ENCODE data around the gene ARHGAP26. TPM values are rescaled to one million over a fixed set of nuclear protein-coding genes. Genes with fewer than 3 reads are reported as not detected.

Gene ARHGAP26
- total RNA-seq, 1 experiment from 2014 or later = 65.5 TPM

- Histone ChIP-seq H3K36me3 (ENCODE audit: control insufficient read depth, insufficient read depth, low read length) (no peaks in the 10 kb centered on the region), H3K27ac (ENCODE audit: low read length) (no peak overlapping the region), H3K4me1 (ENCODE audit: control insufficient read depth, insufficient read depth, low read length) (peaks cover 8% of the 10 kb centered on the region), H3K4me3 (ENCODE audit: low read depth in 2 of 2, low read length in 2 of 2) (no peak overlapping the region), H3K9me3 (ENCODE audit: control insufficient read depth, insufficient read depth, low read depth, low read length) (no peaks in the 10 kb centered on the region), H3K27me3 (ENCODE audit: control insufficient read depth, insufficient read depth, low read length) (no peaks in the 10 kb centered on the region)
- ATAC-seq (no peak), DNase-seq (ENCODE audit: low read depth, low spot score) (no peak)
- ChIA-PET POLR2A (no interaction called here), CTCF (no interaction called here)
- intact Hi-C loops (cut with micrococcal nuclease; ENCODE audit: unreplicated experiment) = no loop called here
- no TSS peak for BruUV-seq (replicated peaks)
- in situ Hi-C loops (cut with HindIII; ENCODE audit: low pct_unique_long_range_greater_than_20kb, low sequenced_read_pairs) = no loop called here
- TF ChIP-seq SIN3A (IDR thresholded peaks at IDR 0.05; ENCODE audit: borderline replicate concordance, insufficient read depth, low read depth, low read length) (no peak), POLR2AphosphoS5 (IDR thresholded peaks at IDR 0.05; ENCODE audit: low read depth, low read length) (no peak), CTCF (IDR thresholded peaks at IDR 0.05) (no peak), REST (IDR thresholded peaks at IDR 0.05; ENCODE audit: insufficient read depth in 1 of 2, low read depth in 2 of 2, low read length in 1 of 2) (no peak), TCF7L2 (IDR thresholded peaks at IDR 0.05; ENCODE audit: low read depth, low read length) (no peak)
These were observed 448.5 kb downstream of the ARHGAP26 start for GRCh38 chr5:143218517-143219170.

- H3K4me3 ChIP-seq (ENCODE audit: low read depth in 2 of 2, low read length in 2 of 2) = no peak overlapping the region
- no peak overlapping the region for H3K27ac ChIP-seq (ENCODE audit: low read length)
- peaks cover 8% of the 10 kb centered on the region for H3K4me1 ChIP-seq (ENCODE audit: control insufficient read depth, insufficient read depth, low read length)
- CTCF ChIA-PET = no interaction called here
- ATAC-seq (no peak), DNase-seq (ENCODE audit: low read depth, low spot score) (no peak)
- intact Hi-C loops (cut with micrococcal nuclease; ENCODE audit: unreplicated experiment) (no loop called here), in situ Hi-C loops (cut with HindIII; ENCODE audit: low pct_unique_long_range_greater_than_20kb, low sequenced_read_pairs) (no loop called here)
- no peaks in the 10 kb centered on the region for H3K27me3 ChIP-seq (ENCODE audit: control insufficient read depth, insufficient read depth, low read length)
- H3K36me3 ChIP-seq (ENCODE audit: control insufficient read depth, insufficient read depth, low read length) = no peaks in the 10 kb centered on the region
- no peak for TF ChIP-seq TCF7L2 (IDR thresholded peaks at IDR 0.05; ENCODE audit: low read depth, low read length)
- no peak for TF ChIP-seq POLR2AphosphoS5 (IDR thresholded peaks at IDR 0.05; ENCODE audit: low read depth, low read length)
- TF ChIP-seq SIN3A (IDR thresholded peaks at IDR 0.05; ENCODE audit: borderline replicate concordance, insufficient read depth, low read depth, low read length) = no peak
- TF ChIP-seq CTCF (IDR thresholded peaks at IDR 0.05) = no peak
- TF ChIP-seq REST (IDR thresholded peaks at IDR 0.05; ENCODE audit: insufficient read depth in 1 of 2, low read depth in 2 of 2, low read length in 1 of 2) = no peak
- H3K9me3 ChIP-seq (ENCODE audit: control insufficient read depth, insufficient read depth, low read depth, low read length) = no peaks in the 10 kb centered on the region
- BruUV-seq (replicated peaks) = no TSS peak
- POLR2A ChIA-PET = no interaction called here
These were observed 449.5 kb downstream of the ARHGAP26 start for GRCh38 chr5:143219696-143220095.
